Parathyroid adenoma (tissue), 2 donors: ENCODE measurements around the gene DIAPH3.
"Not testable (repeated sequence)": the region's sequence is repeated elsewhere in the genome, so short reads cannot be mapped to it uniquely, and the experiment has no call there.

Experiments
- H2AFZ ChIP-seq: fragments of 300-600 bp; sonication (generic); one replicate; pipeline ENCODE4 v1.7.0; 2017; ENCODE audit warnings: antibody characterized with exemption, mild to moderate bottlenecking
- H3K27ac ChIP-seq: fragments of 300-600 bp; sonication (generic); one replicate; pipeline ENCODE4 v1.7.0; 2017
- H3K27me3 ChIP-seq: fragments of 300-600 bp; sonication (generic); one replicate; pipeline ENCODE4 v1.7.0; 2017; ENCODE audit warnings: low read length; ENCODE audit not compliant: control insufficient read depth, insufficient read depth
- H3K36me3 ChIP-seq: fragments of 300-600 bp; sonication (generic); one replicate; pipeline ENCODE4 v1.7.0; 2017; ENCODE audit warnings: low read length; ENCODE audit not compliant: control insufficient read depth, insufficient read depth
- H3K4me1 ChIP-seq: fragments of 300-600 bp; sonication (generic); one replicate; pipeline ENCODE4 v1.7.0; 2017; ENCODE audit warnings: control low read depth
- H3K4me2 ChIP-seq: fragments of 300-600 bp; sonication (generic); one replicate; pipeline ENCODE4 v1.7.0; 2017; ENCODE audit warnings: low read length
- H3K4me3 ChIP-seq: fragments of 300-600 bp; sonication (generic); one replicate; pipeline ENCODE4 v1.7.0; 2017; ENCODE audit warnings: low read depth, low read length
- H3K79me2 ChIP-seq: fragments of 300-600 bp; sonication (generic); one replicate; pipeline ENCODE4 v1.7.0; 2017; ENCODE audit warnings: control low read depth
- H3K9ac ChIP-seq: fragments of 300-600 bp; sonication (generic); one replicate; pipeline ENCODE4 v1.7.0; 2017; ENCODE audit warnings: mild to moderate bottlenecking
- H3K9me3 ChIP-seq: fragments of 300-600 bp; sonication (generic); one replicate; pipeline ENCODE4 v1.7.0; 2017; ENCODE audit warnings: low read length; ENCODE audit not compliant: control insufficient read depth
- CTCF ChIP-seq: fragments of 300-600 bp; sonication (generic); IDR thresholded peaks from one replicate; pipeline ENCODE4 v1.7.0; 2017; ENCODE audit warnings: antibody characterized with exemption, mild to moderate bottlenecking
- donor health status: primary hyperparathyroidism.

The DIAPH3 gene

GRCh38 chr13:60093425-60094019 is 70.2 kb downstream of the DIAPH3 start:
- Histone ChIP-seq H3K36me3 (no peaks in the 10 kb centered on the region), H3K79me2 (no peaks in the 10 kb centered on the region), H3K4me1 (no peaks in the 10 kb centered on the region), H3K9ac (no peak overlapping the region), H2AFZ (no peak overlapping the region), H3K4me2 (no peak overlapping the region), H3K4me3 (no peak overlapping the region), H3K27me3 (no peaks in the 10 kb centered on the region), H3K27ac (no peak overlapping the region), H3K9me3 (no peaks in the 10 kb centered on the region)
- TF ChIP-seq CTCF = no peak

- H3K27me3 ChIP-seq = no peaks in the 10 kb centered on the region
- no peaks in the 10 kb centered on the region for H3K9me3 ChIP-seq
- no peak overlapping the region for H3K27ac ChIP-seq
- TF ChIP-seq CTCF = no peak
- no peak overlapping the region for H3K4me3 ChIP-seq
- no peak overlapping the region for H2AFZ ChIP-seq
- no peak overlapping the region for H3K4me2 ChIP-seq
- H3K79me2 ChIP-seq = no peaks in the 10 kb centered on the region
- no peaks in the 10 kb centered on the region for H3K36me3 ChIP-seq
- no peaks in the 10 kb centered on the region for H3K4me1 ChIP-seq
- H3K9ac ChIP-seq = no peak overlapping the region
Measured at GRCh38 chr13:60091573-60091972, 72.2 kb downstream of the DIAPH3 start.

GRCh38 chr13:60090574-60090973 is 73.2 kb downstream of the DIAPH3 start:
- Histone ChIP-seq H3K79me2 (no peaks in the 10 kb centered on the region), H3K27me3 (no peaks in the 10 kb centered on the region), H3K9ac (no peak overlapping the region), H2AFZ (no peak overlapping the region), H3K9me3 (no peaks in the 10 kb centered on the region), H3K4me3 (no peak overlapping the region), H3K4me2 (no peak overlapping the region), H3K4me1 (no peaks in the 10 kb centered on the region), H3K36me3 (no peaks in the 10 kb centered on the region), H3K27ac (no peak overlapping the region)
- TF ChIP-seq CTCF = no peak

- not testable (repeated sequence) for H2AFZ ChIP-seq, H3K79me2 ChIP-seq, H3K36me3 ChIP-seq, H3K4me3 ChIP-seq, H3K4me1 ChIP-seq, H3K4me2 ChIP-seq, H3K9ac ChIP-seq, H3K9me3 ChIP-seq, H3K27me3 ChIP-seq, H3K27ac ChIP-seq
Measured at GRCh38 chr13:60083780-60084179, 79.9 kb downstream of the DIAPH3 start.

- Histone ChIP-seq H3K36me3 (no peaks in the 10 kb centered on the region), H3K27me3 (no peaks in the 10 kb centered on the region), H3K9me3 (no peaks in the 10 kb centered on the region), H3K4me1 (no peaks in the 10 kb centered on the region), H3K79me2 (no peaks in the 10 kb centered on the region), H3K4me3 (no peak overlapping the region), H2AFZ (no peak overlapping the region), H3K4me2 (no peak overlapping the region), H3K9ac (no peak overlapping the region), H3K27ac (no peak overlapping the region)
- no peak for TF ChIP-seq CTCF
Measured at GRCh38 chr13:60080850-60081249, 82.9 kb downstream of the DIAPH3 start.
